Measurements from ENCODE around the gene DRC1.

DRC1 gene

GRCh38 chr2:26448651-26449050 is 46.9 kb downstream of the DRC1 start:
- no peak for DNase-seq (ENCODE audit: low read depth in 2 of 2)

- DNase-seq (ENCODE audit: low read depth in 2 of 2), result no peak
Observed at GRCh38 chr2:26449278-26450030, 47.7 kb downstream of the DRC1 start.

- no peak for DNase-seq (ENCODE audit: low read depth in 2 of 2)
Observed at GRCh38 chr2:26450031-26450635, 48.4 kb downstream of the DRC1 start.

- DNase-seq (ENCODE audit: low read depth in 2 of 2), result no peak
Observed at GRCh38 chr2:26451700-26452099, 50.0 kb downstream of the DRC1 start.

- DNase-seq (ENCODE audit: low read depth in 2 of 2), result no peak
Observed at GRCh38 chr2:26453421-26454329, 52.0 kb downstream of the DRC1 start.

GRCh38 chr2:26454561-26455001 is 52.9 kb downstream of the DRC1 start:
- DNase-seq (ENCODE audit: low read depth in 2 of 2), result no peak

- DNase-seq (ENCODE audit: low read depth in 2 of 2), result no peak
Observed at GRCh38 chr2:26455037-26455669, 53.4 kb downstream of the DRC1 start.

- no peak for DNase-seq (ENCODE audit: low read depth in 2 of 2)
Observed at GRCh38 chr2:26455670-26456439, 54.1 kb downstream of the DRC1 start.

- no peak for DNase-seq (ENCODE audit: low read depth in 2 of 2)
Observed at GRCh38 chr2:26456440-26457250, 54.9 kb downstream of the DRC1 start.

GRCh38 chr2:26457251-26457666 is 55.5 kb downstream of the DRC1 start:
- DNase-seq (ENCODE audit: low read depth in 2 of 2), result no peak

- DNase-seq (ENCODE audit: low read depth in 2 of 2), result no peak
Observed at GRCh38 chr2:26457695-26458364, 56.1 kb downstream of the DRC1 start.

- DNase-seq (ENCODE audit: low read depth in 2 of 2), result no peak
Observed at GRCh38 chr2:26458365-26459042, 56.8 kb downstream of the DRC1 start.

- DNase-seq (ENCODE audit: low read depth in 2 of 2), result no peak
Observed at GRCh38 chr2:26459991-26460612, 58.4 kb downstream of the DRC1 start.

GRCh38 chr2:26460613-26461031 is 58.9 kb downstream of the DRC1 start:
- DNase-seq (ENCODE audit: low read depth in 2 of 2), result no peak

GRCh38 chr2:26461601-26462023 is 59.9 kb downstream of the DRC1 start:
- no peak for DNase-seq (ENCODE audit: low read depth in 2 of 2)

GRCh38 chr2:26462100-26462499 is 60.4 kb downstream of the DRC1 start:
- no peak for DNase-seq (ENCODE audit: low read depth in 2 of 2)

- peak; percentile 12 to 16 for DNase-seq (ENCODE audit: low read depth in 2 of 2)
Observed at GRCh38 chr2:26462511-26463243, 61.0 kb downstream of the DRC1 start.

Measured in fibroblast of skin of left biceps (primary cell).